ENCODE data around the gene POMP. TPM values are rescaled to one million over a fixed set of nuclear protein-coding genes. Genes with fewer than 3 reads are reported as not detected.

POMP gene
- polyA plus RNA-seq, 1 of the 3 experiments (the other 2 are of a cell fraction), result 37.1 TPM

DNA sequence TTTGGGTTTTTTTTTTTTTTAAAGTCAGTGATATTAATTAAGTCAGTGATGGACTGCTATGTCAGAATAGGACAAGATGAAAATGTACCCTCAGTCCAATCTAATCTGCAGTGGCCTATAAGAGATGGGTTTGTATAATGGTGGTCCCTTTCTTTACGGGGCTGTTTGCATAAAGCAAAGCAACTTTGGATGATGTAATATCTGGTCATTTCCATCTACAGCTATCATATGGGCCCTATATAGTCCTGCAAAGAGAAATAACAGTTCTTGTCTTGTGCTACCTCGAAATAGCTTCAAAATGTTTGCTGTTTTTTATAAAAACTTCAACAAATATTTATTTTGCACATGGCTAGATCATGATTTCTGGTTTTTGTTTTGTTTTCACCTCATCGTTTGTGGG is 20.2 kb upstream of the POMP start:
- POLR2A ChIA-PET, result interaction anchor here (1.3 kb wide), 1 partner anchor 20 kb away, joined by 5 read pairs; the partner anchor contains the start of gene POMP

DNA sequence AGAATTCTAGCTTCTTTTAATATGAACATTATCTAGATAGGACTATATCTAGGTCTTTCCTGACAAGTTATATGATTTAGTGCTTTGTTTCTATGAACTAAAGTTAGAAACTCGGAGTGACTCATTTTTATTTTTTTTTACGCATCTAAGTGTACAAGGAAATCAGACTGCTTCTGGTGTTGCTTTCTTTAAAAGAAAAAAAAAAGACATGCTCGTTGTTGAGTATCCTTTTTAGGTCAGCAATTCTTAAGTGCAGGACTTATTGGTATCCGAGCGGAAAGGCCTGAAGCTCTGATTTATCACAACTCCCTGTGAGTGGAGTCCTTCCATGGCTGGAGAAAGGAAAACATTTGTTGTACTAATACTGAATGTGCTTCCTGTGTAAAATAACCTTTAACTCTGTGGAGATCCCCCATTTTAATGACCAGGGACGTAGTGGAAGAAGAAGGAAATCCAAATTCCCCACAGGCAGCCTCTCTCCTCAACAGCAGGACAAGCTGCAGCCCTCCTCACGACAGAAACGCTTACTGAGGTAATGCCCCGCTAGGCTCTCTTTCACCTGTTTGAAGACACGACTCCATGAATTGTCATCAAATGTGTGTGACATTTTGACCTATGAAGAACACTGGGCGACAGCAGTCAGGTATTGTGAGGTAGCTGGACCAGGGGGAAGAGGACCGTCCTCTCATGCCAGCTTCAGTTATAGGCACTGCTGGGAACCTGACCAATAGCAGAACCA is 17.9 kb upstream of the POMP start:
- WGBS (ENCODE audit: low lambda C conversion rate), result 70% methylated on average over 11 of the region's 12 CpGs
- Histone ChIP-seq H3K9ac (no peak overlapping the region), H3K4me1 (ENCODE audit: control insufficient read depth in 1 of 2, insufficient read depth in 2 of 2, low read depth in 1 of 2, low read length in 1 of 2) (peaks cover 0 to 5% of the 10 kb centered on the region in 2 experiments; a peak in 2 of 4 replicates), H3K36me3 (replicated peaks in 1 of 2; ENCODE audit: control insufficient read depth in 1 of 2, insufficient read depth in 2 of 2, low read length in 1 of 2) (no peaks in the 10 kb centered on the region), H3K27ac (ENCODE audit: low read depth in 2 of 2, low read length in 1 of 2) (no peak overlapping the region), H3K27me3 (ENCODE audit: insufficient read depth) (no peaks in the 10 kb centered on the region), H3K9me3 (no peaks in the 10 kb centered on the region), H3K4me2 (peak overlapping the region; percentile 33; the same call in 1 of the 2 replicates), H3K9me2 (no peaks in the 10 kb centered on the region), H2AFZ (ENCODE audit: low read depth) (no peak overlapping the region), H3K79me2 (ENCODE audit: insufficient read depth) (no peaks in the 10 kb centered on the region), H3K4me3 (ENCODE audit: low read depth in 2 of 2, low read length in 1 of 2) (no peak overlapping the region), H4K20me1 (ENCODE audit: insufficient read depth) (no peaks in the 10 kb centered on the region), H3F3A (replicated peaks; ENCODE audit: insufficient read depth) (no peaks in the 10 kb centered on the region)
- ChIA-PET POLR2A (no interaction called here), CTCF (interaction anchor here (1.1 kb wide), 1 partner anchor 317 kb away, joined by 4 read pairs; no protein-coding TSS in a partner anchor)
- TF ChIP-seq CHD2 (IDR thresholded peaks at IDR 0.05; ENCODE audit: low read length, partially characterized antibody) (no peak), MEF2A (IDR thresholded peaks at IDR 0.05; ENCODE audit: borderline replicate concordance, low read depth) (peak; percentile 62; the same call in 1 of the 2 replicates)
- no peak for DNase-seq

More for the DNA sequence above, 20.2 kb upstream of the POMP start:
- TF ChIP-seq, protein P1, sequence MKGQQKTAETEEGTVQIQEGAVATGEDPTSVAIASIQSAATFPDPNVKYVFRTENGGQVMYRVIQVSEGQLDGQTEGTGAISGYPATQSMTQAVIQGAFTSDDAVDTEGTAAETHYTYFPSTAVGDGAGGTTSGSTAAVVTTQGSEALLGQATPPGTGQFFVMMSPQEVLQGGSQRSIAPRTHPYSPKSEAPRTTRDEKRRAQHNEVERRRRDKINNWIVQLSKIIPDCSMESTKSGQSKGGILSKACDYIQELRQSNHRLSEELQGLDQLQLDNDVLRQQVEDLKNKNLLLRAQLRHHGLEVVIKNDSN (IDR thresholded peaks at IDR 0.05; ENCODE audit: borderline replicate concordance, low read depth), result no peak
- TF ChIP-seq SMC3 (IDR thresholded peaks at IDR 0.05; ENCODE audit: low read depth, low read length) (no peak), FOXJ3 (CRISPR knock-in tag; IDR thresholded peaks at IDR 0.05) (no peak)
- no peaks in the 10 kb centered on the region for H3K79me2 ChIP-seq (ENCODE audit: insufficient read depth)
- no peaks in the 10 kb centered on the region for H3K36me3 ChIP-seq (replicated peaks in 1 of 2; ENCODE audit: control insufficient read depth in 1 of 2, insufficient read depth in 2 of 2, low read length in 1 of 2)
- no peak overlapping the region for H3K9ac ChIP-seq
- no peak overlapping the region for H3K27ac ChIP-seq (ENCODE audit: low read depth in 2 of 2, low read length in 1 of 2)
- no peak overlapping the region for H2AFZ ChIP-seq (ENCODE audit: low read depth)
- no peak overlapping the region for H3K4me3 ChIP-seq (ENCODE audit: low read depth in 2 of 2, low read length in 1 of 2)
- no peak overlapping the region for H3K4me2 ChIP-seq
- H3K27me3 ChIP-seq (ENCODE audit: insufficient read depth), result no peaks in the 10 kb centered on the region
- H3K9me3 ChIP-seq, result no peaks in the 10 kb centered on the region
- H3K9me2 ChIP-seq, result no peaks in the 10 kb centered on the region
- no peaks in the 10 kb centered on the region for H3F3A ChIP-seq (replicated peaks; ENCODE audit: insufficient read depth)
- no peak for DNase-seq
- WGBS (ENCODE audit: low lambda C conversion rate), result 63% methylated on average over 3 of the region's 3 CpGs
- peaks cover 0 to 7% of the 10 kb centered on the region in 2 experiments; a peak in 2 of 4 replicates for H3K4me1 ChIP-seq (ENCODE audit: control insufficient read depth in 1 of 2, insufficient read depth in 2 of 2, low read depth in 1 of 2, low read length in 1 of 2)
- CTCF ChIA-PET, result interaction anchor here (1.0 to 2.0 kb wide), 4 partner anchors 18 to 770 kb away, joined by 3 to 6 read pairs (median 4); no protein-coding TSS in a partner anchor
- H4K20me1 ChIP-seq (ENCODE audit: insufficient read depth), result no peaks in the 10 kb centered on the region

DNA sequence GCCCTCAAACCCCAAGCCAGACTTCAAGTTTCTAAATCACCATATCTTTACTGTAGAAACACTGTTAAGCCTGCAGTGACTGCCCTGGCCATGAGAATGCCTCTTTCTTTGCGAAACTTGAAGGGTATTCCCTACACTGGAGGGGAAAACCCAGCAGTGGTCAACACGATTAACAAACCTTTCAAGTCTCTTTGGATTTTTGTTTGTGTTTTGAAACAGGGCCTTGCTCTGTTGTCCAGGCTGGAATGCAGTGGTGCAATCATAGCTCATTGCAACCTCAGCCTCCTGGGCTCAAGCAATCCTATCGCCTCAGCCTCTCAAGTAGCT is 17.4 kb upstream of the POMP start:
- ChIA-PET POLR2A (no interaction called here), CTCF (no interaction called here)
- Histone ChIP-seq H3K4me3 (ENCODE audit: low read depth in 2 of 2, low read length in 1 of 2) (no peak overlapping the region), H3K79me2 (ENCODE audit: insufficient read depth) (no peaks in the 10 kb centered on the region), H2AFZ (ENCODE audit: low read depth) (no peak overlapping the region), H3K27me3 (ENCODE audit: insufficient read depth) (no peaks in the 10 kb centered on the region), H3F3A (replicated peaks; ENCODE audit: insufficient read depth) (no peaks in the 10 kb centered on the region), H3K4me2 (no peak overlapping the region), H3K9me2 (no peaks in the 10 kb centered on the region), H3K27ac (ENCODE audit: low read depth in 2 of 2, low read length in 1 of 2) (no peak overlapping the region), H3K4me1 (ENCODE audit: control insufficient read depth in 1 of 2, insufficient read depth in 2 of 2, low read depth in 1 of 2, low read length in 1 of 2) (no peaks in the 10 kb centered on the region; a peak in 1 of 4 replicates), H3K9me3 (no peaks in the 10 kb centered on the region), H3K9ac (no peak overlapping the region), H4K20me1 (ENCODE audit: insufficient read depth) (no peaks in the 10 kb centered on the region), H3K36me3 (replicated peaks in 1 of 2; ENCODE audit: control insufficient read depth in 1 of 2, insufficient read depth in 2 of 2, low read length in 1 of 2) (no peaks in the 10 kb centered on the region)
- no peak for DNase-seq
- WGBS (ENCODE audit: low lambda C conversion rate), result 46% methylated on average over 2 of the region's 3 CpGs
- TF ChIP-seq, protein P2, sequence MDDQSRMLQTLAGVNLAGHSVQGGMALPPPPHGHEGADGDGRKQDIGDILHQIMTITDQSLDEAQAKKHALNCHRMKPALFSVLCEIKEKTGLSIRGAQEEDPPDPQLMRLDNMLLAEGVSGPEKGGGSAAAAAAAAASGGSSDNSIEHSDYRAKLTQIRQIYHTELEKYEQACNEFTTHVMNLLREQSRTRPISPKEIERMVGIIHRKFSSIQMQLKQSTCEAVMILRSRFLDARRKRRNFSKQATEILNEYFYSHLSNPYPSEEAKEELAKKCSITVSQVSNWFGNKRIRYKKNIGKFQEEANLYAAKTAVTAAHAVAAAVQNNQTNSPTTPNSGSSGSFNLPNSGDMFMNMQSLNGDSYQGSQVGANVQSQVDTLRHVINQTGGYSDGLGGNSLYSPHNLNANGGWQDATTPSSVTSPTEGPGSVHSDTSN (IDR thresholded peaks at IDR 0.05), result no peak
- TF ChIP-seq TEAD4 (IDR thresholded peaks at IDR 0.05; ENCODE audit: borderline replicate concordance, insufficient read depth) (no peak), NRF1 (IDR thresholded peaks at IDR 0.05; ENCODE audit: low read depth, low read length) (no peak), GATA2 (CRISPR knock-in tag; IDR thresholded peaks at IDR 0.05) (no peak), SMC3 (IDR thresholded peaks at IDR 0.05; ENCODE audit: low read depth, low read length) (no peak), RXRA (IDR thresholded peaks at IDR 0.05; ENCODE audit: borderline replicate concordance, low read depth) (no peak), RFX5 (IDR thresholded peaks at IDR 0.05; ENCODE audit: low read length) (no peak)
- TF ChIP-seq, protein P3, sequence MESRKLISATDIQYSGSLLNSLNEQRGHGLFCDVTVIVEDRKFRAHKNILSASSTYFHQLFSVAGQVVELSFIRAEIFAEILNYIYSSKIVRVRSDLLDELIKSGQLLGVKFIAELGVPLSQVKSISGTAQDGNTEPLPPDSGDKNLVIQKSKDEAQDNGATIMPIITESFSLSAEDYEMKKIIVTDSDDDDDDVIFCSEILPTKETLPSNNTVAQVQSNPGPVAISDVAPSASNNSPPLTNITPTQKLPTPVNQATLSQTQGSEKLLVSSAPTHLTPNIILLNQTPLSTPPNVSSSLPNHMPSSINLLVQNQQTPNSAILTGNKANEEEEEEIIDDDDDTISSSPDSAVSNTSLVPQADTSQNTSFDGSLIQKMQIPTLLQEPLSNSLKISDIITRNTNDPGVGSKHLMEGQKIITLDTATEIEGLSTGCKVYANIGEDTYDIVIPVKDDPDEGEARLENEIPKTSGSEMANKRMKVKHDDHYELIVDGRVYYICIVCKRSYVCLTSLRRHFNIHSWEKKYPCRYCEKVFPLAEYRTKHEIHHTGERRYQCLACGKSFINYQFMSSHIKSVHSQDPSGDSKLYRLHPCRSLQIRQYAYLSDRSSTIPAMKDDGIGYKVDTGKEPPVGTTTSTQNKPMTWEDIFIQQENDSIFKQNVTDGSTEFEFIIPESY (IDR thresholded peaks at IDR 0.05; ENCODE audit: borderline replicate concordance, low read depth), result no peak
- TF ChIP-seq, protein P4, sequence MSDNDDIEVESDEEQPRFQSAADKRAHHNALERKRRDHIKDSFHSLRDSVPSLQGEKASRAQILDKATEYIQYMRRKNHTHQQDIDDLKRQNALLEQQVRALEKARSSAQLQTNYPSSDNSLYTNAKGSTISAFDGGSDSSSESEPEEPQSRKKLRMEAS (IDR thresholded peaks at IDR 0.05; ENCODE audit: low read depth), result no peak
- TF ChIP-seq, protein P5, sequence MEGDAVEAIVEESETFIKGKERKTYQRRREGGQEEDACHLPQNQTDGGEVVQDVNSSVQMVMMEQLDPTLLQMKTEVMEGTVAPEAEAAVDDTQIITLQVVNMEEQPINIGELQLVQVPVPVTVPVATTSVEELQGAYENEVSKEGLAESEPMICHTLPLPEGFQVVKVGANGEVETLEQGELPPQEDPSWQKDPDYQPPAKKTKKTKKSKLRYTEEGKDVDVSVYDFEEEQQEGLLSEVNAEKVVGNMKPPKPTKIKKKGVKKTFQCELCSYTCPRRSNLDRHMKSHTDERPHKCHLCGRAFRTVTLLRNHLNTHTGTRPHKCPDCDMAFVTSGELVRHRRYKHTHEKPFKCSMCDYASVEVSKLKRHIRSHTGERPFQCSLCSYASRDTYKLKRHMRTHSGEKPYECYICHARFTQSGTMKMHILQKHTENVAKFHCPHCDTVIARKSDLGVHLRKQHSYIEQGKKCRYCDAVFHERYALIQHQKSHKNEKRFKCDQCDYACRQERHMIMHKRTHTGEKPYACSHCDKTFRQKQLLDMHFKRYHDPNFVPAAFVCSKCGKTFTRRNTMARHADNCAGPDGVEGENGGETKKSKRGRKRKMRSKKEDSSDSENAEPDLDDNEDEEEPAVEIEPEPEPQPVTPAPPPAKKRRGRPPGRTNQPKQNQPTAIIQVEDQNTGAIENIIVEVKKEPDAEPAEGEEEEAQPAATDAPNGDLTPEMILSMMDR (IDR thresholded peaks at IDR 0.05), result no peak

Measured in SK-N-SH (cell line).